IPS-18a (cell line): ENCODE results near the gene CCL13.

Experiments
- H3K27ac ChIP-seq: one replicate; pipeline ENCODE4 v1.5.1; 2013; ENCODE audit warnings: low read length
- H3K27me3 ChIP-seq: one replicate; pipeline ENCODE4 v1.6.1; 2013; ENCODE audit warnings: mild to moderate bottlenecking, low read length; ENCODE audit not compliant: control insufficient read depth, insufficient read depth
- H3K36me3 ChIP-seq: one replicate; pipeline ENCODE4 v1.6.1; 2013; ENCODE audit warnings: low read depth, low read length; ENCODE audit not compliant: control insufficient read depth
- H3K4me1 ChIP-seq: one replicate; pipeline ENCODE4 v1.6.1; 2013; ENCODE audit warnings: low read depth, low read length; ENCODE audit not compliant: control insufficient read depth
- H3K4me3 ChIP-seq: one replicate; pipeline ENCODE4 v1.5.1; 2013; ENCODE audit warnings: low read length
- H3K9ac ChIP-seq: one replicate; pipeline ENCODE4 v1.6.1; 2013; ENCODE audit warnings: mild to moderate bottlenecking, low read length, moderate library complexity
- H3K9me3 ChIP-seq: one replicate; pipeline ENCODE4 v1.6.1; 2013; ENCODE audit warnings: low read depth, low read length; ENCODE audit not compliant: control insufficient read depth

CCL13 gene

GRCh38 chr17:34339138-34339770, 17.0 kb upstream of the CCL13 start:
- Histone ChIP-seq H3K36me3 (no peaks in the 10 kb centered on the region), H3K9me3 (no peaks in the 10 kb centered on the region), H3K27me3 (no peaks in the 10 kb centered on the region), H3K9ac (no peak overlapping the region), H3K4me3 (no peak overlapping the region), H3K4me1 (no peaks in the 10 kb centered on the region), H3K27ac (no peak overlapping the region)

DNA sequence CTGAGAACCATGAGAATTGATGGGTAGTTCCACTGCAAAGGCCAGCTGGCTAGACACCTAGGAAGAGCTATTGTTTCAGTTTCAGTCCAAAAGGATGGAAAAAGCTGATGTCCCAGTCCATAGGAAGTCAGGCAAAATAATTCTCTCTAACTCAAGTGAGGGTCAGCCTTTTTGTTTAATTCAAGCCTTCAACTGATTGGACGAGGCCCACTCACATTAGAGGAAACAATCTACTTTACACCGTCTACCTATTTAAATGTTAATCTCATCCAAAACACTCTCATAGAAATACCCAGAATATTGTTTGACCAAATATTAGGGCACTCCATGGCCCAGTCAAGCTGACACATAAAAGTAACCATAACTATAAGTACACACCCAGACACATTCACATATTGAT, 14.4 kb upstream of the CCL13 start:
- no peak overlapping the region for H3K27ac ChIP-seq
- H3K9ac ChIP-seq: no peak overlapping the region

DNA sequence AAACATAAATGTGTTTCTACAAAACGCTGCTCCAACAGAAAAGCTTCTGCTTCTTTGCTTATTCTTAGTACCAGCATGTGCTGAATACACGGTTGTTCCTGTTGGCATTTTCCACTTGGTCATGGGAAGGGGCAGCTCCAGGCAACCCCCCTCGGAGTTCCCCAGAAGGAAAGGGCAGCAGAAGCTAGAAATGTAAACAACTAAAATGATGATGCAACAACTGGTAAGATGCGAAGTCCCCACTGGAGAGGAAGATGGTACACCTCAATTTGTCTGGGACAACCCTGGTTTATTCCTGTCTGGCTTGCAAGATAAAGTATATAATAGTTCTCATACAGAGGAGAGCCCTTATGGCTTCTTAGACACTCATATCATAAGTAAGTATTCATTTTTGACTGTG, 9.2 kb upstream of the CCL13 start:
- H3K9ac ChIP-seq: no peak overlapping the region
- H3K36me3 ChIP-seq: no peaks in the 10 kb centered on the region
- peaks cover 7% of the 10 kb centered on the region for H3K4me1 ChIP-seq
- H3K27ac ChIP-seq: no peak overlapping the region
- no peak overlapping the region for H3K4me3 ChIP-seq
- H3K9me3 ChIP-seq: no peaks in the 10 kb centered on the region
- H3K27me3 ChIP-seq: no peaks in the 10 kb centered on the region

More for the DNA sequence above, 14.4 kb upstream of the CCL13 start:
- H3K27me3 ChIP-seq: no peaks in the 10 kb centered on the region
- no peaks in the 10 kb centered on the region for H3K36me3 ChIP-seq
- H3K4me3 ChIP-seq: no peak overlapping the region
- H3K9me3 ChIP-seq: no peaks in the 10 kb centered on the region
- H3K4me1 ChIP-seq: no peaks in the 10 kb centered on the region

- Histone ChIP-seq H3K36me3 (no peaks in the 10 kb centered on the region), H3K9ac (no peak overlapping the region), H3K4me3 (no peak overlapping the region), H3K27ac (no peak overlapping the region), H3K9me3 (no peaks in the 10 kb centered on the region), H3K27me3 (no peaks in the 10 kb centered on the region), H3K4me1 (peaks cover 7% of the 10 kb centered on the region)
These were observed 6.5 kb upstream of the CCL13 start for GRCh38 chr17:34349751-34350150.

DNA sequence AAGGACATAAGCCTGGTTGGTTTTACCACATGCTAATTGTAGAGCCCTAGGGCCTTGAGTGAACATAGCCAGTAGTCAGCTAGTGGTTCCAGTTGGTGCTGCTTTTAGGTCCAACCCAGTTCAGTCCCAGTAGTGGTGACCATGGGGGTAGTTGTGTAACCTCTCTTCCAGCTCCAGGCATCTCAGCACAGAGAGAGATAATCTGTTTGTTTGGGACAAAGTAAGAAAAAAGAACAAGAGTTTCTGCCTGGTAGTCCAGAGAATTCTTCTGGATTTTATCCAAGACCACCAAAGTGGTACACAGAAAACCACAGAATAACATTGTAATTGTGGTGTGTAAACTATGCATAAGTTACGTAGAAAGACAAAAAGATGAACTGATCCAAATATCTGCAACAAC, 5.2 kb upstream of the CCL13 start:
- no peak overlapping the region for H3K4me3 ChIP-seq
- no peak overlapping the region for H3K27ac ChIP-seq
- no peaks in the 10 kb centered on the region for H3K27me3 ChIP-seq
- no peaks in the 10 kb centered on the region for H3K9me3 ChIP-seq
- H3K4me1 ChIP-seq: peaks cover 7% of the 10 kb centered on the region
- no peaks in the 10 kb centered on the region for H3K36me3 ChIP-seq
- H3K9ac ChIP-seq: no peak overlapping the region

GRCh38 chr17:34352191-34352590, 4.1 kb upstream of the CCL13 start:
- H3K27me3 ChIP-seq: no peaks in the 10 kb centered on the region
- no peak overlapping the region for H3K4me3 ChIP-seq
- peaks cover 7% of the 10 kb centered on the region for H3K4me1 ChIP-seq
- H3K9me3 ChIP-seq: no peaks in the 10 kb centered on the region
- H3K9ac ChIP-seq: no peak overlapping the region
- H3K27ac ChIP-seq: no peak overlapping the region
- no peaks in the 10 kb centered on the region for H3K36me3 ChIP-seq

- no peaks in the 10 kb centered on the region for H3K9me3 ChIP-seq
- H3K4me1 ChIP-seq: peaks cover 5% of the 10 kb centered on the region
- H3K9ac ChIP-seq: no peak overlapping the region
- no peak overlapping the region for H3K27ac ChIP-seq
- H3K27me3 ChIP-seq: no peaks in the 10 kb centered on the region
- no peaks in the 10 kb centered on the region for H3K36me3 ChIP-seq
- H3K4me3 ChIP-seq: no peak overlapping the region
These were observed 1.6 kb upstream of the CCL13 start for GRCh38 chr17:34354637-34355036.

DNA sequence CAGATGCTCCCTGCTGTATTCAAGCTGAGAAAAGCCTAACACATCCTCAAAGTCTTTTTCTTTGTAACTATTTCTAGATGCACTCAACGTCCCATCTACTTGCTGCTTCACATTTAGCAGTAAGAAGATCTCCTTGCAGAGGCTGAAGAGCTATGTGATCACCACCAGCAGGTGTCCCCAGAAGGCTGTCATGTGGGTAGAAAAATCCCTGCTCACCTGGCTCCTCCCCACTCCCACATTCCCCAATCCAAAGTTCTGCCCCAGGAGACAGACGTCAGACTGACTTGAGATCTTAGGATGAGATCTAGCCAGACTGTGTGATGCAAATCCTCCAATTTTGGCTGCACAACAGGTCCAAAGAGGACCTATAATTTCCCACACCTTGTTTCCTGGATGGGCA, 1.1 kb downstream of the CCL13 start:
- no peaks in the 10 kb centered on the region for H3K4me1 ChIP-seq
- H3K9me3 ChIP-seq: no peaks in the 10 kb centered on the region

DNA sequence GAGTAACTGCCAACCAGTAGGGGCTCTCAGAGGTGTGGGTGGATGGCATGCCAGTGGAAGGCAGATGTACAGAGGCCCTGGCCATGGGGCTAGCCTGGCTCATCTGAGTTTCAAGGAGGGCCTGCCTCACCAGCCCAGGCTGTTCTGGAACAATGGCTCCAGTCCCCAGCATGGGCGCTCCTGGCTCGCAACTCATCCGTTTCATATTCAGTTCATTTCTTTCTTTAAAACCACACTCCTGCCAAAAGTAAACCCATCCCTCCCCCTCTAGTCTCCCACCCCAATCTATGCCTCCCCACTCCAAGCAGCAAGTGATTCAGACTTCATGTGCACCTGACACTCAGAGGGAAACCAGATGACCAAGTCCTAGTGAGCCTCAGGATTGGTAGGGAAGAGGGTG, 2.4 kb downstream of the CCL13 start:
- Histone ChIP-seq H3K27me3 (no peaks in the 10 kb centered on the region), H3K9ac (no peak overlapping the region), H3K4me1 (no peaks in the 10 kb centered on the region), H3K9me3 (no peaks in the 10 kb centered on the region), H3K36me3 (no peaks in the 10 kb centered on the region), H3K4me3 (no peak overlapping the region), H3K27ac (no peak overlapping the region)

More for the DNA sequence above, 1.1 kb downstream of the CCL13 start:
- Histone ChIP-seq H3K27me3 (no peaks in the 10 kb centered on the region), H3K27ac (no peak overlapping the region), H3K36me3 (no peaks in the 10 kb centered on the region), H3K4me3 (no peak overlapping the region), H3K9ac (no peak overlapping the region)

- Histone ChIP-seq H3K27ac (no peak overlapping the region), H3K4me1 (no peaks in the 10 kb centered on the region), H3K27me3 (no peaks in the 10 kb centered on the region)
These were observed 4.5 kb downstream of the CCL13 start for GRCh38 chr17:34360601-34361270.

DNA sequence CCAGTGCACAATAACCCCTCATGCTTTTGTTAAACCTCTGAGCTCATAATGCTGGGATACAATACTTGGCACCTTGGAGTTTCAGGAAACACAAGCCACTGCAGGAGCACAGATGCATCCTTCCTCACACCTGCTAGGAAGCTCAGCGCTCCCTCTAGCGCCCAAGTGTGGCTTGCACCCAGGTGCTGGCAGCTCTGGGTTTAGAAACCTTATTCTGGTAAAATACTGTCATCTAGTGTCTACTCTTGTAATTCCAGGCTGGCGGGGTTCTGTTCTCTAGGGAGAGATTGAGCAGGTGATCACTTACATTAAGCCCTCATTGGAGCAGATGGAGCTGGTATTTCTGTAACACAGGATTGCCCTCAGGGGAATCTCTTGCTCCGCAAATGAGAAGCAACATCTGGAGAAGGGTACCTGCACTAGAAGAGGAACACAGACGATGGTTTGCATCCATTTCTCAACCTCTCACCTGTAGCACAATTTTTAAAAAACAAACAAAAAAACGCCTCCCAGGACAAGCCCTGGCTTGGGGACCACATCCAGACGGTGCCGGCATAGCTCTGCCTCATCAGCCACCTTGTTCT, 5.3 kb downstream of the CCL13 start:
- H3K27me3 ChIP-seq: no peaks in the 10 kb centered on the region
- no peaks in the 10 kb centered on the region for H3K9me3 ChIP-seq
- H3K36me3 ChIP-seq: no peaks in the 10 kb centered on the region
- H3K4me3 ChIP-seq: no peak overlapping the region
- no peaks in the 10 kb centered on the region for H3K4me1 ChIP-seq
- no peak overlapping the region for H3K27ac ChIP-seq
- H3K9ac ChIP-seq: no peak overlapping the region

More at GRCh38 chr17:34360601-34361270, 4.5 kb downstream of the CCL13 start:
- no peak overlapping the region for H3K4me3 ChIP-seq
- no peaks in the 10 kb centered on the region for H3K9me3 ChIP-seq
- H3K36me3 ChIP-seq: no peaks in the 10 kb centered on the region
- H3K9ac ChIP-seq: no peak overlapping the region

- no peak within 1 kb of the TSS for H3K27ac ChIP-seq
These were observed 6.9 kb downstream of the CCL13 start, which contains the start of gene CCL1 for GRCh38 chr17:34363183-34363661. Gene CCL1, minus strand, starts transcription at chr17:34363233. Its CDS starts 72 bp downstream, at chr17:34363161.

More at GRCh38 chr17:34363183-34363661, 6.9 kb downstream of the CCL13 start, which contains the start of gene CCL1:
- H3K27me3 ChIP-seq: no peaks in the 10 kb centered on the region
- no peaks in the 10 kb centered on the region for H3K9me3 ChIP-seq
- H3K36me3 ChIP-seq: no peaks in the 10 kb centered on the region
- no peak within 1 kb of the TSS for H3K4me3 ChIP-seq
- no peak within 1 kb of the TSS for H3K9ac ChIP-seq
- no peaks in the 10 kb centered on the region for H3K4me1 ChIP-seq
